NCI-H1092 (cell line): ENCODE measurements around the gene POLN.

Experiments used
- DNase-seq: peaks from one replicate; lab custom pipeline; 2025; lab: John Stamatoyannopoulos, UW

POLN gene

GRCh38 chr4:2241410-2242353 is at the start of gene POLN, which contains the start of gene HAUS3:
TSS of gene POLN (minus strand) at chr4:2242121. CDS start at chr4:2229231, 12,890 bp downstream.
TSS of gene HAUS3 (minus strand) at chr4:2242121. CDS start at chr4:2240946, 1,175 bp downstream.
- peak; percentile 96 for DNase-seq

- DNase-seq = no peak
Measured at GRCh38 chr4:2290974-2291704, 49.2 kb upstream of the POLN start.

GRCh38 chr4:2290488-2290887 is 48.6 kb upstream of the POLN start:
- DNase-seq = no peak

GRCh38 chr4:2289955-2290333 is 48.0 kb upstream of the POLN start:
- DNase-seq = no peak

- DNase-seq = no peak
Measured at GRCh38 chr4:2289311-2289954, 47.5 kb upstream of the POLN start.

GRCh38 chr4:2288051-2288541 is 46.2 kb upstream of the POLN start:
- DNase-seq = no peak

GRCh38 chr4:2287594-2287915 is 45.6 kb upstream of the POLN start:
- DNase-seq = no peak

GRCh38 chr4:2286904-2287593 is 45.1 kb upstream of the POLN start:
- no peak for DNase-seq

- DNase-seq = no peak
Measured at GRCh38 chr4:2285613-2286381, 43.9 kb upstream of the POLN start.

- DNase-seq = no peak
Measured at GRCh38 chr4:2284934-2285612, 43.2 kb upstream of the POLN start.

GRCh38 chr4:2284161-2284933 is 42.4 kb upstream of the POLN start:
- DNase-seq = no peak

GRCh38 chr4:2283199-2283711 is 41.3 kb upstream of the POLN start:
- DNase-seq = no peak

GRCh38 chr4:2281575-2282343 is 39.8 kb upstream of the POLN start:
- no peak for DNase-seq

- no peak for DNase-seq
Measured at GRCh38 chr4:2280531-2281300, 38.8 kb upstream of the POLN start.

- no peak for DNase-seq
Measured at GRCh38 chr4:2277956-2278355, 36.0 kb upstream of the POLN start.

GRCh38 chr4:2276581-2277325 is 34.8 kb upstream of the POLN start:
- no peak for DNase-seq

- no peak for DNase-seq
Measured at GRCh38 chr4:2275546-2276251, 33.8 kb upstream of the POLN start.
